H9 (cell line): Measurements from ENCODE around the gene TMF1. TPM values are rescaled to one million over a fixed set of nuclear protein-coding genes. Genes with fewer than 3 reads are reported as not detected.

ENCODE experiments used
- DNase-seq: peaks from one replicate; pipeline ENCODE4 v3.0.0-alpha.2; 2017
- H2AFZ ChIP-seq: one replicate; pipeline ENCODE4 v1.6.1; 2013; ENCODE audit warnings: mild to moderate bottlenecking, low read length, control low read depth, moderate library complexity
- H2AK5ac ChIP-seq: 2 replicates; pipeline ENCODE4 v1.6.1; 2013; ENCODE audit warnings: low read length, control low read depth, mixed read lengths; ENCODE audit not compliant: insufficient read length
- H2BK120ac ChIP-seq: one replicate; pipeline ENCODE4 v1.6.1; 2013; ENCODE audit warnings: low read depth, mild to moderate bottlenecking, low read length, control low read depth, inconsistent platforms; ENCODE audit not compliant: poor library complexity, severe bottlenecking
- H2BK12ac ChIP-seq: 2 replicates; pipeline ENCODE4 v1.6.1; 2013; ENCODE audit warnings: low read length, control low read depth, mixed read lengths, low read depth; ENCODE audit not compliant: insufficient read length
- H2BK15ac ChIP-seq: 2 replicates; pipeline ENCODE4 v1.6.1; 2013; ENCODE audit warnings: low read depth, low read length, control low read depth
- H2BK20ac ChIP-seq: one replicate; pipeline ENCODE4 v1.6.1; 2013; ENCODE audit warnings: low read depth, mild to moderate bottlenecking, low read length, control low read depth, inconsistent platforms; ENCODE audit not compliant: poor library complexity, severe bottlenecking
- H2BK5ac ChIP-seq: 2 replicates; pipeline ENCODE4 v1.6.1; 2013; ENCODE audit warnings: low read length, control low read depth, mixed read lengths; ENCODE audit not compliant: insufficient read length
- H3K14ac ChIP-seq: 2 replicates; pipeline ENCODE4 v1.6.1; 2013; ENCODE audit warnings: low read length, control low read depth; ENCODE audit not compliant: insufficient read depth
- H3K18ac ChIP-seq: 2 replicates; pipeline ENCODE4 v1.6.1; 2013; ENCODE audit warnings: low read depth, mild to moderate bottlenecking, mixed read lengths, low read length, control low read depth; ENCODE audit not compliant: insufficient read length
- H3K23ac ChIP-seq: 2 replicates; pipeline ENCODE4 v1.6.1; 2013; ENCODE audit warnings: low read length, control low read depth, mixed read lengths, low read depth; ENCODE audit not compliant: insufficient read length
- H3K23me2 ChIP-seq: 2 replicates; pipeline ENCODE4 v1.6.1; 2013; ENCODE audit warnings: low read depth, mild to moderate bottlenecking, mixed read lengths, low read length, control low read depth; ENCODE audit not compliant: insufficient read length, poor library complexity, severe bottlenecking
- H3K27ac ChIP-seq: 2 replicates; pipeline ENCODE4 v1.5.1; 2013; ENCODE audit warnings: low read length, control low read depth, mixed read lengths, low read depth; ENCODE audit not compliant: insufficient read length
- H3K27me3 ChIP-seq: 2 replicates; pipeline ENCODE4 v1.6.1; 2013; ENCODE audit warnings: low read length, control low read depth, inconsistent platforms; ENCODE audit not compliant: insufficient read depth
- H3K4ac ChIP-seq: 2 replicates; pipeline ENCODE4 v1.6.1; 2013; ENCODE audit warnings: low read depth, mild to moderate bottlenecking, control low read depth, inconsistent platforms, low read length, moderate library complexity
- H3K4me1 ChIP-seq: 2 replicates; pipeline ENCODE4 v1.6.1; 2013; ENCODE audit warnings: low read length, control low read depth, inconsistent platforms; ENCODE audit not compliant: insufficient read depth
- H3K4me2 ChIP-seq: 2 replicates; pipeline ENCODE4 v1.6.1; 2013; ENCODE audit warnings: low read length, control low read depth, mixed read lengths; ENCODE audit not compliant: insufficient read length, insufficient read depth
- H3K56ac ChIP-seq: 2 replicates; pipeline ENCODE4 v1.6.1; 2013; ENCODE audit warnings: low read depth, mild to moderate bottlenecking, mixed read lengths, low read length, control low read depth; ENCODE audit not compliant: insufficient read length
- H3K79me1 ChIP-seq: 2 replicates; pipeline ENCODE4 v1.6.1; 2013; ENCODE audit warnings: low read depth, mild to moderate bottlenecking, moderate library complexity, low read length, control low read depth, inconsistent platforms; ENCODE audit not compliant: insufficient read depth, poor library complexity, severe bottlenecking
- H3K79me2 ChIP-seq: 2 replicates; pipeline ENCODE4 v1.6.1; 2013; ENCODE audit warnings: low read length, control low read depth, inconsistent platforms; ENCODE audit not compliant: insufficient read depth
- H3K9ac ChIP-seq: 2 replicates; pipeline ENCODE4 v1.6.1; 2013; ENCODE audit warnings: low read length, control low read depth, mixed read lengths; ENCODE audit not compliant: insufficient read length; ENCODE audit errors: extremely low read depth
- H3K9me3 ChIP-seq: one replicate; pipeline ENCODE4 v1.6.1; 2013; ENCODE audit warnings: low read depth, low read length, inconsistent platforms; ENCODE audit not compliant: control insufficient read depth
- H3T11ph ChIP-seq: one replicate; pipeline ENCODE4 v1.6.1; 2013; ENCODE audit warnings: mild to moderate bottlenecking, low read length, control low read depth, inconsistent platforms
- H4K20me1 ChIP-seq: one replicate; pipeline ENCODE4 v1.6.1; 2013; ENCODE audit not compliant: control insufficient read depth, insufficient read length, insufficient read depth
- H4K5ac ChIP-seq: 2 replicates; pipeline ENCODE4 v1.6.1; 2013; ENCODE audit warnings: low read depth, mild to moderate bottlenecking, mixed read lengths, low read length, control low read depth; ENCODE audit not compliant: insufficient read length
- H4K8ac ChIP-seq: replicated peaks from 2 replicates; pipeline ENCODE4 v1.6.1; 2013; ENCODE audit warnings: low read length, control low read depth, mixed read lengths, low read depth; ENCODE audit not compliant: insufficient read length
- H4K91ac ChIP-seq: 2 replicates; pipeline ENCODE4 v1.6.1; 2013; ENCODE audit warnings: low read depth, mild to moderate bottlenecking, moderate library complexity, mixed read lengths, low read length, control low read depth; ENCODE audit not compliant: insufficient read length
- H3K27ac Mint-ChIP-seq, 3 experiments: 2 replicates in 2 of 3; 3 replicates in 1 of 3; pipeline ENCODE4 v1.8.0; 2020 to 2021; ENCODE audit warnings: mixed read lengths in 3 of 3, mild to moderate bottlenecking in 1 of 3, moderate library complexity in 1 of 3
- H3K27me3 Mint-ChIP-seq: 2 replicates; pipeline ENCODE4 v1.8.0; 2021; ENCODE audit warnings: low read depth, mild to moderate bottlenecking, moderate library complexity, mixed read lengths
- H3K36me3 Mint-ChIP-seq, 3 experiments: 2 replicates in 2 of 3; 3 replicates in 1 of 3; pipeline ENCODE4 v1.8.0; 2020 to 2021; ENCODE audit warnings: low read depth in 3 of 3, mixed read lengths in 3 of 3; ENCODE audit not compliant: insufficient read depth in 1 of 3
- H3K4me1 Mint-ChIP-seq, 2 experiments: 2 replicates each; pipeline ENCODE4 v1.8.0; 2020; ENCODE audit warnings: mixed read lengths in 2 of 2
- H3K4me3 Mint-ChIP-seq, 2 experiments: 2 replicates in 1 of 2; 3 replicates in 1 of 2; pipeline ENCODE4 v1.8.0; 2020 to 2021; ENCODE audit warnings: mild to moderate bottlenecking in 2 of 2, mixed read lengths in 2 of 2, moderate library complexity in 1 of 2
- H3K9me3 Mint-ChIP-seq, 2 experiments: 2 replicates in 1 of 2; 3 replicates in 1 of 2; pipeline ENCODE4 v1.8.0; 2020; ENCODE audit warnings: mild to moderate bottlenecking in 2 of 2, mixed read lengths in 2 of 2, moderate library complexity in 1 of 2
- CTCF ChIP-seq: fragments of 200-600 bp; sonication (generic); conservative IDR thresholded peaks from 3 replicates; pipeline ENCODE4 v1.8.0; 2021; ENCODE audit warnings: antibody characterized with exemption, mild to moderate bottlenecking
- WGBS: extraction: QIAGEN DNeasy Blood & Tissue Kit; methylation state at CpG from one replicate; pipeline ENCODE4 v1.1.7; 2013; ENCODE audit warnings: missing lambda C conversion rate, low lambda C conversion rate, mixed read lengths; ENCODE audit not compliant: insufficient read length; ENCODE audit errors: extremely low coverage; 5-methylcytosine and 5-hydroxymethylcytosine counted together
- total RNA-seq: library from RNA; stranded (reverse); gene quantifications from 2 replicates; pipeline ENCODE4 v1.2.1, GENCODE V29; 2021

TMF1 gene
- total RNA-seq, 1 experiment from 2014 or later = 21.9 TPM

- Histone ChIP-seq H3K27ac (no peak overlapping the region), H3K27me3 (no peaks in the 10 kb centered on the region), H2BK12ac (no peak overlapping the region), H3K9ac (no peak overlapping the region), H2AK5ac (no peak overlapping the region), H3K9me3 (no peaks in the 10 kb centered on the region), H3K4me1 (peaks cover 4% of the 10 kb centered on the region; the same call in 1 of the 2 replicates), H2BK120ac (no peak overlapping the region), H3K56ac (no peak overlapping the region), H3K79me1 (peaks cover 4% of the 10 kb centered on the region), H3T11ph (no peak overlapping the region), H2BK5ac (no peak overlapping the region), H3K14ac (no peak overlapping the region), H2AFZ (no peak overlapping the region), H4K5ac (no peak overlapping the region), H4K8ac (no peak overlapping the region), H2BK20ac (no peak overlapping the region), H3K4ac (no peak overlapping the region), H3K18ac (no peak overlapping the region), H3K79me2 (peaks cover 5% of the 10 kb centered on the region; the same call in 1 of the 2 replicates), H3K23ac (no peak overlapping the region), H4K20me1 (no peaks in the 10 kb centered on the region), H4K91ac (no peak overlapping the region), H3K4me2 (no peak overlapping the region), H3K23me2 (peaks cover 4% of the 10 kb centered on the region), H2BK15ac (no peak overlapping the region)
- WGBS = no CpG with 5 or more reads among the region's 2 CpGs
- H3K36me3 Mint-ChIP-seq = peaks cover 7 to 24% (median 17%) of the 10 kb centered on the region in 3 experiments; a peak in 5 of 7 replicates
- no peaks in the 10 kb centered on the region for H3K9me3 Mint-ChIP-seq
- H3K4me3 Mint-ChIP-seq = no peak overlapping the region
- H3K4me1 Mint-ChIP-seq = peaks cover 11% of the 10 kb centered on the region in 2 experiments
- no peak for TF ChIP-seq CTCF
- H3K27ac Mint-ChIP-seq = no peak overlapping the region
- no peaks in the 10 kb centered on the region; the same call in 1 of the 2 replicates for H3K27me3 Mint-ChIP-seq
- DNase-seq = no peak
These were observed 3.1 kb downstream of the TMF1 start for GRCh38 chr3:69048990-69049389.
